Osteoblast (primary cell): ENCODE data around the gene ABO. TPM values are rescaled to one million over a fixed set of nuclear protein-coding genes. Genes with fewer than 3 reads are reported as not detected.

Experiments
- DNase-seq: peaks from one replicate; pipeline ENCODE4 v3.0.0; 2011; ENCODE audit warnings: low spot score, mixed read lengths; ENCODE audit not compliant: insufficient read length; ENCODE audit errors: missing footprints
- H2AFZ ChIP-seq: 2 replicates; pipeline ENCODE4 v1.6.0; 2011; ENCODE audit warnings: mild to moderate bottlenecking, low read length
- H3K27ac ChIP-seq: 2 replicates; pipeline ENCODE4 v1.5.1; 2011; ENCODE audit warnings: mild to moderate bottlenecking, low read depth, low read length, moderate library complexity
- H3K27me3 ChIP-seq: 2 replicates; pipeline ENCODE4 v1.6.0; 2012; ENCODE audit warnings: mild to moderate bottlenecking, control low read depth, inconsistent platforms, low read length, moderate library complexity; ENCODE audit not compliant: insufficient read depth
- H3K36me3 ChIP-seq: 2 replicates; pipeline ENCODE4 v1.5.1; 2011; ENCODE audit warnings: mild to moderate bottlenecking, low read length, control low read depth, moderate library complexity; ENCODE audit not compliant: insufficient read depth
- H3K4me1 ChIP-seq: 2 replicates; pipeline ENCODE4 v1.5.1; 2011; ENCODE audit warnings: mild to moderate bottlenecking, low read length, control low read depth, moderate library complexity; ENCODE audit not compliant: insufficient read depth
- H3K4me2 ChIP-seq: 2 replicates; pipeline ENCODE4 v1.6.0; 2011; ENCODE audit warnings: mild to moderate bottlenecking, low read length; ENCODE audit not compliant: insufficient read depth
- H3K4me3 ChIP-seq: fragments of 200-600 bp; sonication (generic); 3 replicates; pipeline ENCODE4 v1.5.1; 2012; ENCODE audit warnings: mild to moderate bottlenecking, low read length, inconsistent platforms; ENCODE audit not compliant: insufficient read depth
- H3K79me2 ChIP-seq: 2 replicates; pipeline ENCODE4 v1.6.0; 2012; ENCODE audit warnings: mild to moderate bottlenecking, low read length, control low read depth, inconsistent platforms; ENCODE audit not compliant: insufficient read depth
- H3K9me3 ChIP-seq: 2 replicates; pipeline ENCODE4 v1.5.1; 2011; ENCODE audit warnings: low read depth, low read length, control low read depth
- H4K20me1 ChIP-seq: 2 replicates; pipeline ENCODE4 v1.6.0; 2012; ENCODE audit warnings: mild to moderate bottlenecking, low read length, control low read depth; ENCODE audit not compliant: insufficient read depth
- CTCF ChIP-seq: IDR thresholded peaks from 2 replicates; pipeline ENCODE4 v1.5.1; 2011; ENCODE audit warnings: mild to moderate bottlenecking, low read depth, low read length, moderate library complexity; ENCODE audit errors: extremely low read depth
- total RNA-seq: library from RNA; depleted of rRNA; stranded (reverse); fragments of >200 nt; gene quantifications from 2 replicates; pipeline ENCODE4 v1.2.3, GENCODE V29; 2012

The ABO gene
- total RNA-seq, 1 donor, result not detected

GRCh38 chr9:133304477-133305377 is 29.7 kb upstream of the ABO start:
- H3K9me3 ChIP-seq, result no peaks in the 10 kb centered on the region
- no peak for TF ChIP-seq CTCF
- H3K27me3 ChIP-seq, result peaks cover 10% of the 10 kb centered on the region
- no peak overlapping the region for H2AFZ ChIP-seq
- no peak overlapping the region for H3K4me2 ChIP-seq
- H3K4me3 ChIP-seq, result no peak overlapping the region
- no peak for DNase-seq
- no peak overlapping the region for H3K27ac ChIP-seq
- no peaks in the 10 kb centered on the region for H3K79me2 ChIP-seq
- no peaks in the 10 kb centered on the region for H3K36me3 ChIP-seq
- no peaks in the 10 kb centered on the region for H4K20me1 ChIP-seq
- no peaks in the 10 kb centered on the region for H3K4me1 ChIP-seq

DNA sequence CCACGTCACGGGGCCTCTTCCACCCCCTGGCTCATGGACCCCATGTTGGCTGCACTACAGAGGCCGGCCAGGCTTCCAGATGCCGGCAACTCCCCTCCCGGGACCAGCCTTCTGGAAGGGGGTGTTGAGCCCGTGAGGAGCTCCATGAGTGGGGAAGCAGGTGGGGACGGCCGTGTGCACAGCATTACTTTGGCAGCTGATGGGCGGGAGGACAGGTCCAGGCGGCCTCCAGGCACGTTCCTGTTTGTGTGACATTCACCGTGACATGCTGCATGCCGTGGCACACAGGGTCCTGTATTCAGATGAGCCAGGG is 29.1 kb upstream of the ABO start:
- TF ChIP-seq CTCF, result no peak
- Histone ChIP-seq H3K4me1 (no peaks in the 10 kb centered on the region), H3K79me2 (no peaks in the 10 kb centered on the region), H3K27ac (no peak overlapping the region), H2AFZ (no peak overlapping the region), H3K4me2 (no peak overlapping the region), H4K20me1 (no peaks in the 10 kb centered on the region), H3K9me3 (no peaks in the 10 kb centered on the region), H3K4me3 (no peak overlapping the region), H3K27me3 (peaks cover 10% of the 10 kb centered on the region), H3K36me3 (no peaks in the 10 kb centered on the region)
- DNase-seq, result no peak

- Histone ChIP-seq H4K20me1 (no peaks in the 10 kb centered on the region), H3K79me2 (no peaks in the 10 kb centered on the region), H2AFZ (no peak overlapping the region), H3K36me3 (no peaks in the 10 kb centered on the region), H3K4me2 (no peak overlapping the region), H3K9me3 (no peaks in the 10 kb centered on the region), H3K4me1 (no peaks in the 10 kb centered on the region), H3K27ac (no peak overlapping the region), H3K27me3 (peaks cover 10% of the 10 kb centered on the region), H3K4me3 (no peak overlapping the region)
- DNase-seq, result no peak
- no peak for TF ChIP-seq CTCF
Measured at GRCh38 chr9:133303266-133304157, 28.5 kb upstream of the ABO start.
